ENCODE results near the gene UGT8. TPM values are rescaled to one million over a fixed set of nuclear protein-coding genes. Genes with fewer than 3 reads are reported as not detected.
A peak's percentile ranks its signal among the peaks of the same experiment; 100 is the strongest.

The UGT8 gene
- total and polyA plus RNA-seq, 2 of the 8 experiments (the other 6 are each of a cell fraction or from before 2014, with no cell fraction given), result 16.9 to 26.9 TPM

DNA sequence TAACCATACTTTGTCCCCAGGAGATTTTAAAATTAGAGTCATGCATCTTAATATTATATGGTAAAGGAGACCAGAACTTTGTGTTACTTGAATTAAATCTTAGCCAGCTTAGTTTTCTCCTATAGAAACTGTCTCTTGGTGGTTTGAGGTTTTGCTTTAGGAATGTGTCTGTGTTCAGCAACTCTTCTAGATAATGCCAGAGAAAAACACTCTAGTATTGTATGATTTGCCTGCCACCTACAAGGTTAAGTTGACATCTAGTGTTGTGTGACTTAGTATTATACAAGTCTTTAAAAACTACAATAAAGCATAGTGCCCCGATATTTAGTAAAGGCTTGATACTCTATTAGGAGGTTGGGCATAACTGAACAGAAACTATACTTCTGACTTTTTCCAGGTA is 2.1 kb downstream of the UGT8 start:
- H3K9ac ChIP-seq (replicated peaks in 1 of 4; ENCODE audit: extremely low read depth in 1 of 4, low read depth in 3 of 4, low read length in 3 of 4), result no peak overlapping the region
- H3K18ac ChIP-seq (ENCODE audit: extremely low read depth, low read length), result no peak overlapping the region
- no peak overlapping the region for H2AK5ac ChIP-seq (ENCODE audit: low read depth, low read length)
- no peak overlapping the region for H2BK15ac ChIP-seq (ENCODE audit: low read length)
- no peak overlapping the region for H2BK12ac ChIP-seq (ENCODE audit: low read depth, low read length)
- H3K79me2 ChIP-seq (ENCODE audit: control insufficient read depth in 1 of 2, insufficient read depth in 2 of 2, low read length in 2 of 2), result peaks cover 6 to 55% of the 10 kb centered on the region in 2 experiments; a peak in 3 of 4 replicates
- CTCF ChIA-PET (ENCODE audit: partially characterized antibody), result no interaction called here
- H3K4me3 ChIP-seq (ENCODE audit: extremely low read depth in 1 of 4, insufficient read depth in 2 of 4, low read depth in 3 of 4, low read length in 4 of 4), result peak overlapping the region in 3 of 4 experiments; percentile 12 to 95 (median 80); a peak in 5 of 8 replicates
- POLR2A ChIA-PET (ENCODE audit: partially characterized antibody), result interaction anchor here (0.8 kb wide), 1 partner anchor 99 kb away, joined by 3 read pairs; no protein-coding TSS in a partner anchor
- H4K5ac ChIP-seq (ENCODE audit: insufficient read length, low read depth, low read length), result no peak overlapping the region
- no peaks in the 10 kb centered on the region for H3K79me1 ChIP-seq (ENCODE audit: low read depth, low read length)
- no peak for FAIRE-seq
- H3K56ac ChIP-seq (replicated peaks; ENCODE audit: insufficient read length, low read depth, low read length), result no peak overlapping the region
- no peaks in the 10 kb centered on the region for H3K27me3 ChIP-seq (replicated peaks in 1 of 4; ENCODE audit: control insufficient read depth in 3 of 4, extremely low read depth in 1 of 4, insufficient read depth in 3 of 4, low read length in 3 of 4)
- no peak overlapping the region for H2AFZ ChIP-seq (ENCODE audit: low read length)
- H4K91ac ChIP-seq (replicated peaks; ENCODE audit: insufficient read length, low read length), result no peak overlapping the region
- H2BK120ac ChIP-seq (replicated peaks; ENCODE audit: low read depth, low read length), result no peak overlapping the region
- no peak overlapping the region for H3K14ac ChIP-seq (ENCODE audit: insufficient read length)
- no peak overlapping the region for H4K8ac ChIP-seq (ENCODE audit: extremely low read depth, insufficient read depth, low read length)
- TF ChIP-seq MAFK (IDR thresholded peaks at IDR 0.05; ENCODE audit: low read depth, low read length) (no peak), BRCA1 (IDR thresholded peaks at IDR 0.05; ENCODE audit: low read depth, low read length) (no peak), CTBP2 (IDR thresholded peaks at IDR 0.05; ENCODE audit: borderline replicate concordance, insufficient read depth, insufficient read length, low read length) (no peak)
- H3K4me1 ChIP-seq (replicated peaks in 1 of 4; ENCODE audit: control insufficient read depth in 3 of 4, insufficient read depth in 4 of 4, low read length in 3 of 4), result peaks cover 0 to 3% (median 1%) of the 10 kb centered on the region in 4 experiments; a peak in 3 of 7 replicates
- H3K4ac ChIP-seq (replicated peaks; ENCODE audit: insufficient read length, low read depth, low read length), result no peak overlapping the region
- H3K9me3 ChIP-seq (ENCODE audit: insufficient read depth in 2 of 2, low read depth in 1 of 2, low read length in 1 of 2), result peaks cover 0 to under 1% of the 10 kb centered on the region in 2 experiments; a peak in 1 of 4 replicates
- H2BK5ac ChIP-seq (ENCODE audit: low read depth, low read length), result no peak overlapping the region
- no peaks in the 10 kb centered on the region for H4K20me1 ChIP-seq (replicated peaks in 1 of 2; ENCODE audit: control insufficient read depth in 1 of 2, insufficient read depth in 2 of 2, low read length in 2 of 2)
- H3K27ac ChIP-seq (ENCODE audit: low read depth, low read length), result no peak overlapping the region
- H3K23ac ChIP-seq (ENCODE audit: insufficient read length), result no peak overlapping the region
- peak overlapping the region; percentile 72 to 99 for H3K4me2 ChIP-seq (ENCODE audit: insufficient read depth in 1 of 2, low read depth in 2 of 2, low read length in 2 of 2)
- no peak overlapping the region for H2BK20ac ChIP-seq (ENCODE audit: low read length)
- peaks cover 19% of the 10 kb centered on the region for H3K23me2 ChIP-seq (ENCODE audit: low read depth, low read length)
- no peaks in the 10 kb centered on the region for H3K36me3 ChIP-seq (ENCODE audit: control insufficient read depth in 2 of 4, insufficient read depth in 4 of 4, low read length in 3 of 4)
- no peak for DNase-seq (ENCODE audit: low read depth in 1 of 2, low spot score in 2 of 2)
- 95% methylated on average over 1 of the region's 1 CpG; no CpG with 5 or more reads in 1 of the 2 experiments for WGBS, 2 experiments (ENCODE audit: extremely low coverage in 1 of 2, insufficient coverage in 1 of 2, insufficient read length in 1 of 2, insufficient replicate concordance in 2 of 2, low coverage in 1 of 2, low lambda C conversion rate in 2 of 2, missing lambda C conversion rate in 1 of 2)

Measured in H1 (cell line).